GM21528 (cell line): ENCODE data around the gene DUSP5.
"Not testable (repeated sequence)": the region's sequence is repeated elsewhere in the genome, so short reads cannot be mapped to it uniquely, and the experiment has no call there.

ENCODE experiments used
- ATAC-seq: cut with Tn5 transposase; IDR thresholded peaks from one replicate; pipeline ENCODE4 v1.9.1; 2021; ENCODE audit warnings: mild to moderate bottlenecking, moderate library complexity; ENCODE audit not compliant: unreplicated experiment, low FRiP score

The DUSP5 gene

GRCh38 chr10:110512461-110513187 lies 14.9 kb downstream of the DUSP5 start:
- no peak for ATAC-seq

- no peak for ATAC-seq
Observed at GRCh38 chr10:110513949-110514348, 16.2 kb downstream of the DUSP5 start.

- no peak for ATAC-seq
Observed at GRCh38 chr10:110514848-110515247, 17.1 kb downstream of the DUSP5 start.

GRCh38 chr10:110516815-110517492 lies 19.2 kb downstream of the DUSP5 start:
- ATAC-seq, result no peak

GRCh38 chr10:110522365-110522988 lies 24.8 kb downstream of the DUSP5 start:
- ATAC-seq, result no peak

- ATAC-seq, result no peak
Observed at GRCh38 chr10:110523736-110524135, 26.0 kb downstream of the DUSP5 start.

- ATAC-seq, result no peak
Observed at GRCh38 chr10:110524179-110524858, 26.6 kb downstream of the DUSP5 start.

- ATAC-seq, result no peak
Observed at GRCh38 chr10:110524859-110525232, 27.1 kb downstream of the DUSP5 start.

GRCh38 chr10:110525349-110526260 lies 27.9 kb downstream of the DUSP5 start:
- no peak for ATAC-seq

- no peak for ATAC-seq
Observed at GRCh38 chr10:110527731-110528171, 30.0 kb downstream of the DUSP5 start.

- peak; percentile 11 for ATAC-seq
Observed at GRCh38 chr10:110528224-110528996, 30.7 kb downstream of the DUSP5 start.

GRCh38 chr10:110528997-110529524 lies 31.4 kb downstream of the DUSP5 start:
- peak; percentile 66 for ATAC-seq

GRCh38 chr10:110529596-110530011 lies 31.9 kb downstream of the DUSP5 start:
- ATAC-seq, result no peak

- ATAC-seq, result no peak
Observed at GRCh38 chr10:110530131-110530831, 32.6 kb downstream of the DUSP5 start.

- ATAC-seq, result no peak
Observed at GRCh38 chr10:110531687-110532086, 34.0 kb downstream of the DUSP5 start.

- ATAC-seq, result not testable (repeated sequence)
Observed at GRCh38 chr10:110532628-110533027, 34.9 kb downstream of the DUSP5 start.

GRCh38 chr10:110533149-110533548 lies 35.4 kb downstream of the DUSP5 start:
- ATAC-seq, result no peak

GRCh38 chr10:110534571-110534970 lies 36.9 kb downstream of the DUSP5 start:
- no peak for ATAC-seq
